ENCODE results near the gene RNF212.
A peak's percentile ranks its signal among the peaks of the same experiment; 100 is the strongest.

RNF212 gene

DNA sequence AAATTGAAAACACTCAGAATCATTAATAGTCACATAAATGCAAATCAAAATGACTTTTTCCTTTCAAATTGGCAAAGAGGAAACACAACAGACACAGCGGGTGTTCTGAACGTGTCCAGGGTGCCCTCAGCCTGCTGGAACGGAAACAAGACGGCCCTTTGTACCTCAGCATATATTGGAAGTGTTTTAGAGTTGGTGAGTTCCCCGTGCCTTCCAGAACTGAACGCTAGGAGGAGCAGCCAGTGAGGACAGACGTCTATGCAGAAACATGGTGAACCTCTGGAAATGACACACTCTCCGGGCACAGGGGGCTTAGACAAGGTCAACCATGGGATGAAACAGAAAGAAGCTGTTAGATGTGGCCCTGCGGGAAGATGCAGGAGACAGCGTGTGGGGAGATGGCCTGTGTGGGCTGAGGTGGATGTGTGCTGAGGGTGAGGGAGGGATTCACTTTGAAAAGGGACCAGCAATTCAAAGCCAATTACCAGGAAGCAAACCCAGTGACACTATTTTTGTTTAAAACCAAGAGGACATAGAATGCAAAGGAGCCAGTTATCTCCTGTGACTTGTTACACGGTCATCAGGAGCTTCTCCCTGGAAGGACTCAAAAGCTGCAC lies 40.4 kb downstream of the RNF212 start:
- no peaks in the 10 kb centered on the region for H3K79me2 ChIP-seq
- H3K36me3 ChIP-seq (ENCODE audit: control insufficient read depth, insufficient read depth, low read length), result no peaks in the 10 kb centered on the region
- H3K4me2 ChIP-seq (ENCODE audit: low read length), result no peak overlapping the region
- no peak overlapping the region for H3K9ac ChIP-seq
- H3K27me3 ChIP-seq (ENCODE audit: control insufficient read depth, insufficient read depth, low read length), result no peaks in the 10 kb centered on the region
- no peaks in the 10 kb centered on the region for H3K4me1 ChIP-seq
- no peak overlapping the region for H2AFZ ChIP-seq
- no peaks in the 10 kb centered on the region for H3K9me3 ChIP-seq (ENCODE audit: control insufficient read depth, low read length)
- H3K27ac ChIP-seq, result no peak overlapping the region
- no peak overlapping the region for H3K4me3 ChIP-seq (ENCODE audit: low read depth, low read length)
- TF ChIP-seq, protein P1, sequence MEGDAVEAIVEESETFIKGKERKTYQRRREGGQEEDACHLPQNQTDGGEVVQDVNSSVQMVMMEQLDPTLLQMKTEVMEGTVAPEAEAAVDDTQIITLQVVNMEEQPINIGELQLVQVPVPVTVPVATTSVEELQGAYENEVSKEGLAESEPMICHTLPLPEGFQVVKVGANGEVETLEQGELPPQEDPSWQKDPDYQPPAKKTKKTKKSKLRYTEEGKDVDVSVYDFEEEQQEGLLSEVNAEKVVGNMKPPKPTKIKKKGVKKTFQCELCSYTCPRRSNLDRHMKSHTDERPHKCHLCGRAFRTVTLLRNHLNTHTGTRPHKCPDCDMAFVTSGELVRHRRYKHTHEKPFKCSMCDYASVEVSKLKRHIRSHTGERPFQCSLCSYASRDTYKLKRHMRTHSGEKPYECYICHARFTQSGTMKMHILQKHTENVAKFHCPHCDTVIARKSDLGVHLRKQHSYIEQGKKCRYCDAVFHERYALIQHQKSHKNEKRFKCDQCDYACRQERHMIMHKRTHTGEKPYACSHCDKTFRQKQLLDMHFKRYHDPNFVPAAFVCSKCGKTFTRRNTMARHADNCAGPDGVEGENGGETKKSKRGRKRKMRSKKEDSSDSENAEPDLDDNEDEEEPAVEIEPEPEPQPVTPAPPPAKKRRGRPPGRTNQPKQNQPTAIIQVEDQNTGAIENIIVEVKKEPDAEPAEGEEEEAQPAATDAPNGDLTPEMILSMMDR (IDR thresholded peaks at IDR 0.05), result peak; percentile 43

DNA sequence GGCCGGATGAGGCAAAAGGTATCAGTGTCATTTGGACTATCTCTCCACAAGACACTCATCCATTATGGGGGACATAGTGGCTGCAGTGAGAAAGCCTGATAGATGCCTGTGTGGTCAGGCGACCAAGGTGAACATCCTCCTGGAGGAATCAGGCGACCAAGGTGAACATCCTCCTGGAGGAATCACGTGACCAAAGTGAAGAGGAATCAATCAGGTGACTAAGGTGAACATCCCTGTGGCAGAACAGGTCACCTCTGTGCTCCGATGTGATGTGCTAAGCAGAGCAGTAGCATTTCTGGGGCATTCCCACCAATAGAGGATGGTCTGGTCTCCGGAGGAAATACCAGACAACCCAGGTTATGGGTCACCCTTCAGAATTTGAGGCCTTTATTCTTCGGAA lies 44.0 kb downstream of the RNF212 start:
- H3K9ac ChIP-seq, result no peak overlapping the region
- no peaks in the 10 kb centered on the region for H3K79me2 ChIP-seq
- H3K4me3 ChIP-seq (ENCODE audit: low read depth, low read length), result no peak overlapping the region
- no peak overlapping the region for H2AFZ ChIP-seq
- H3K4me2 ChIP-seq (ENCODE audit: low read length), result no peak overlapping the region
- TF ChIP-seq, protein P1 (IDR thresholded peaks at IDR 0.05), result no peak
- H3K27me3 ChIP-seq (ENCODE audit: control insufficient read depth, insufficient read depth, low read length), result no peaks in the 10 kb centered on the region
- H3K4me1 ChIP-seq, result no peaks in the 10 kb centered on the region
- H3K9me3 ChIP-seq (ENCODE audit: control insufficient read depth, low read length), result no peaks in the 10 kb centered on the region
- no peaks in the 10 kb centered on the region for H3K36me3 ChIP-seq (ENCODE audit: control insufficient read depth, insufficient read depth, low read length)
- no peak overlapping the region for H3K27ac ChIP-seq

DNA sequence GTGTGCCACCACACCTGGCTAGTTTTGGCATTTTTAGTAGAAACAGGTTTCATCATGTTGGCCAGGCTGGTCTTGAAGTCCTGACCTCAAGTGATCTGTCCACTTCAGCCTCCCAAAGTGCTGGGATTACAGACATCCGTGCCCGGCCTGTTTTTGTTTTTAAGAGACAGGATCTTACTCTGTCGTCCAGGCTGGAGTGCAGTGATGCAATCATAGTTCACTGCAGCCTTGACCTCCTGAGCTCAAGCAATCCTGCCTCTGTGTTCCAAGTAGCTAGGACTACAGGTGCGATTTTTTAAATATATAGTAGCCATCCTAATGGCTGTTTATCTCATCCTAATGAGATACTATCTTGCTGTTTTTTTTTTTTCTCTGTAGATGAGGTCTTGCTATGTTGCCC lies 47.6 kb downstream of the RNF212 start:
- Histone ChIP-seq H3K4me3 (ENCODE audit: low read depth, low read length) (no peak overlapping the region), H3K9ac (no peak overlapping the region), H3K79me2 (no peaks in the 10 kb centered on the region), H2AFZ (no peak overlapping the region), H3K4me1 (no peaks in the 10 kb centered on the region), H3K27me3 (ENCODE audit: control insufficient read depth, insufficient read depth, low read length) (no peaks in the 10 kb centered on the region), H3K4me2 (ENCODE audit: low read length) (no peak overlapping the region), H3K9me3 (ENCODE audit: control insufficient read depth, low read length) (no peaks in the 10 kb centered on the region), H3K36me3 (ENCODE audit: control insufficient read depth, insufficient read depth, low read length) (no peaks in the 10 kb centered on the region), H3K27ac (no peak overlapping the region)
- TF ChIP-seq, protein P1 (IDR thresholded peaks at IDR 0.05), result no peak

DNA sequence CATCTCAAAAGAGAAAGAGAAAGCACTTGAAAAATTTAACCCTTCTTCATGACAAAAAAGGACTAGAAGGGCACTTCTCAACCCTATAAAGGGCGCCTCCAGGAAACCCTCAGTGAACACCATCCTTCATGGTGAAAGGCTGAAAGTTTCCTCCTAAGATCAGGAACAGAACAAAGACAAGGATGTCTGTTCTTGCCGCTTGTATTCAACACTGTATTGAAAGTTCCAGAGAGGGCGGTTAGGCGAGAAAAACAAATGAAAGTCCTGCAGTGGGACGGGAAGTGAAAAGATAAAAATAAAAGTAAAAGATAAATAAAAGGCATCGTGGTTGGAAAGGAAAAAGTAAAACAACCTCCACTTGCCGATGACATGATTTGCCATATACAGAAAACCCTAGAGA lies 50.9 kb downstream of the RNF212 start:
- Histone ChIP-seq H3K9ac (no peak overlapping the region), H3K79me2 (no peaks in the 10 kb centered on the region), H3K27me3 (ENCODE audit: control insufficient read depth, insufficient read depth, low read length) (no peaks in the 10 kb centered on the region), H3K36me3 (ENCODE audit: control insufficient read depth, insufficient read depth, low read length) (no peaks in the 10 kb centered on the region), H3K4me3 (ENCODE audit: low read depth, low read length) (no peak overlapping the region), H3K9me3 (ENCODE audit: control insufficient read depth, low read length) (no peaks in the 10 kb centered on the region), H3K27ac (no peak overlapping the region), H2AFZ (no peak overlapping the region), H3K4me2 (ENCODE audit: low read length) (no peak overlapping the region), H3K4me1 (no peaks in the 10 kb centered on the region)
- TF ChIP-seq, protein P1 (IDR thresholded peaks at IDR 0.05), result no peak

DNA sequence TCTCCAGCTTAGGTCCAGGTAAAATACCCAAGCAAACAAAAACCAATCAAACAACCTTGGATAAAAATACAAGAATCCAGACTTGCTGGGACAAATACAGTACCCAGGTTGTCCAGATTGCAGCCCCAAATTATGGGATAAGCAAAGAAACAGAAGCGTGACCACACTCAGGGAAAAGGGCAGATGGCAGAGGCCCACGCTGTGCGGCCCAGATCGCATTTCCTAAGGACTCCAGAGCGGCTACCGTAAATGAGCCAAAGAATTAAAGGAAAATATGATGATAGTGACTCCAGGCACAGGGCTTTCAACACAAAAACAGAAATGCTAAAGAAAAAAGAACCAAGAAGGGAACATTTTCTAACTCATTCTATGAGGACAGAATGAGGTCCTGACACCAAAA lies 51.6 kb downstream of the RNF212 start:
- no peak overlapping the region for H3K9ac ChIP-seq
- H3K79me2 ChIP-seq, result no peaks in the 10 kb centered on the region
- no peak overlapping the region for H2AFZ ChIP-seq
- H3K9me3 ChIP-seq (ENCODE audit: control insufficient read depth, low read length), result no peaks in the 10 kb centered on the region
- no peak overlapping the region for H3K27ac ChIP-seq
- no peaks in the 10 kb centered on the region for H3K36me3 ChIP-seq (ENCODE audit: control insufficient read depth, insufficient read depth, low read length)
- no peak overlapping the region for H3K4me2 ChIP-seq (ENCODE audit: low read length)
- no peaks in the 10 kb centered on the region for H3K4me1 ChIP-seq
- TF ChIP-seq, protein P1 (IDR thresholded peaks at IDR 0.05), result no peak
- H3K4me3 ChIP-seq (ENCODE audit: low read depth, low read length), result no peak overlapping the region
- H3K27me3 ChIP-seq (ENCODE audit: control insufficient read depth, insufficient read depth, low read length), result no peaks in the 10 kb centered on the region
